ENCODE data around the gene ETDA. TPM values are rescaled to one million over a fixed set of nuclear protein-coding genes. Genes with fewer than 3 reads are reported as not detected.
"Not testable (repeated sequence)": the region's sequence is repeated elsewhere in the genome, so short reads cannot be mapped to it uniquely, and the experiment has no call there.

The ETDA gene
- total RNA-seq (not detected), polyA plus RNA-seq (not detected), total RNA-seq (not detected)

- H3K9me3 Mint-ChIP-seq; DNase-seq; H3K4me1 ChIP-seq (ENCODE audit: control insufficient read depth in 2 of 2, insufficient read depth in 2 of 2, low read length in 2 of 2); CTCF ChIA-PET; H3K4me1 Mint-ChIP-seq; H3K27me3 Mint-ChIP-seq; H3K4me3 Mint-ChIP-seq; H3K27ac ChIP-seq (ENCODE audit: low read depth, low read length); ATAC-seq; H3K36me3 Mint-ChIP-seq; H3K9me3 ChIP-seq (ENCODE audit: control insufficient read depth in 2 of 3, low read length in 3 of 3); intact Hi-C loops (cut with micrococcal nuclease); H3K4me3 ChIP-seq (ENCODE audit: low read length); H3K36me3 ChIP-seq (ENCODE audit: control insufficient read depth in 2 of 3, insufficient read depth in 3 of 3, low read length in 3 of 3); POLR2A ChIA-PET; H3K27ac Mint-ChIP-seq; H3K27me3 ChIP-seq (ENCODE audit: control insufficient read depth in 2 of 2, insufficient read depth in 2 of 2, low read length in 2 of 2): not testable (repeated sequence)
These were observed at the start of gene ETDA for GRCh38 chrX:135252011-135252518. TSS of gene ETDA (plus strand) at chrX:135252061. CDS start at chrX:135253277, 1,216 bp downstream.

- H3K9me3 Mint-ChIP-seq; H3K27ac ChIP-seq (ENCODE audit: low read depth, low read length); CTCF ChIA-PET; H3K27me3 ChIP-seq (ENCODE audit: control insufficient read depth in 2 of 2, insufficient read depth in 2 of 2, low read length in 2 of 2); H3K4me1 ChIP-seq (ENCODE audit: control insufficient read depth in 2 of 2, insufficient read depth in 2 of 2, low read length in 2 of 2); H3K4me3 ChIP-seq (ENCODE audit: low read length); H3K27ac Mint-ChIP-seq; H3K9me3 ChIP-seq (ENCODE audit: control insufficient read depth in 2 of 3, low read length in 3 of 3); POLR2A ChIA-PET; H3K36me3 Mint-ChIP-seq; H3K4me3 Mint-ChIP-seq; ATAC-seq; H3K36me3 ChIP-seq (ENCODE audit: control insufficient read depth in 2 of 3, insufficient read depth in 3 of 3, low read length in 3 of 3): not testable (repeated sequence)
- peaks cover 0 to 12% (median 0%) of the 10 kb centered on the region in 7 donors for H3K4me1 Mint-ChIP-seq
- peaks cover 0 to 28% (median 5%) of the 10 kb centered on the region in 5 donors for H3K27me3 Mint-ChIP-seq
- intact Hi-C loops (cut with micrococcal nuclease): loop anchor here in 1 of 2 donors (1.0 kb wide), 1 partner anchor 271 kb away; no protein-coding TSS in a partner anchor
- DNase-seq: peak in 5 of 9 donors; percentile 2 to 25 (median 8)
These were observed 45.4 kb upstream of the ETDA start for GRCh38 chrX:135206427-135206826.

GRCh38 chrX:135213200-135213844 is 38.5 kb upstream of the ETDA start:
- CTCF ChIA-PET: no interaction called here
- Histone ChIP-seq H3K36me3 (ENCODE audit: control insufficient read depth in 2 of 3, insufficient read depth in 3 of 3, low read length in 3 of 3) (no peaks in the 10 kb centered on the region), H3K27me3 (ENCODE audit: control insufficient read depth in 2 of 2, insufficient read depth in 2 of 2, low read length in 2 of 2) (no peaks in the 10 kb centered on the region), H3K9me3 (ENCODE audit: control insufficient read depth in 2 of 3, low read length in 3 of 3) (no peaks in the 10 kb centered on the region), H3K27ac (ENCODE audit: low read depth, low read length) (no peak overlapping the region), H3K4me3 (ENCODE audit: low read length) (no peak overlapping the region), H3K4me1 (ENCODE audit: control insufficient read depth in 2 of 2, insufficient read depth in 2 of 2, low read length in 2 of 2) (no peaks in the 10 kb centered on the region)
- DNase-seq: peak in 1 of 9 donors; percentile 36
- no peaks in the 10 kb centered on the region for H3K27me3 Mint-ChIP-seq
- H3K9me3 Mint-ChIP-seq: peaks cover 0 to 3% (median 0%) of the 10 kb centered on the region in 11 donors
- peaks cover 0 to 5% (median 0%) of the 10 kb centered on the region in 5 donors for H3K36me3 Mint-ChIP-seq
- intact Hi-C loops (cut with micrococcal nuclease): no loop called here
- H3K27ac Mint-ChIP-seq: peak overlapping the region in 1 of 9 donors; percentile 84
- peak overlapping the region in 1 of 10 donors; percentile 65 for H3K4me3 Mint-ChIP-seq
- peaks cover 0 to 25% (median 0%) of the 10 kb centered on the region in 7 donors for H3K4me1 Mint-ChIP-seq
- no peak for ATAC-seq
- POLR2A ChIA-PET: no interaction called here

GRCh38 chrX:135245989-135246388 is 5.9 kb upstream of the ETDA start:
- DNase-seq; H3K27me3 ChIP-seq (ENCODE audit: control insufficient read depth in 2 of 2, insufficient read depth in 2 of 2, low read length in 2 of 2); H3K36me3 Mint-ChIP-seq; H3K4me1 ChIP-seq (ENCODE audit: control insufficient read depth in 2 of 2, insufficient read depth in 2 of 2, low read length in 2 of 2); H3K27ac Mint-ChIP-seq; H3K4me1 Mint-ChIP-seq; H3K36me3 ChIP-seq (ENCODE audit: control insufficient read depth in 2 of 3, insufficient read depth in 3 of 3, low read length in 3 of 3); H3K9me3 ChIP-seq (ENCODE audit: control insufficient read depth in 2 of 3, low read length in 3 of 3); H3K9me3 Mint-ChIP-seq; ATAC-seq; POLR2A ChIA-PET; CTCF ChIA-PET; intact Hi-C loops (cut with micrococcal nuclease); H3K4me3 Mint-ChIP-seq; H3K4me3 ChIP-seq (ENCODE audit: low read length); H3K27ac ChIP-seq (ENCODE audit: low read depth, low read length); H3K27me3 Mint-ChIP-seq: not testable (repeated sequence)

- H3K4me3 ChIP-seq (ENCODE audit: low read length); ATAC-seq; H3K27me3 Mint-ChIP-seq; H3K4me3 Mint-ChIP-seq; H3K27me3 ChIP-seq (ENCODE audit: control insufficient read depth in 2 of 2, insufficient read depth in 2 of 2, low read length in 2 of 2); intact Hi-C loops (cut with micrococcal nuclease); H3K9me3 ChIP-seq (ENCODE audit: control insufficient read depth in 2 of 3, low read length in 3 of 3); H3K27ac ChIP-seq (ENCODE audit: low read depth, low read length); H3K36me3 Mint-ChIP-seq; H3K36me3 ChIP-seq (ENCODE audit: control insufficient read depth in 2 of 3, insufficient read depth in 3 of 3, low read length in 3 of 3); H3K4me1 ChIP-seq (ENCODE audit: control insufficient read depth in 2 of 2, insufficient read depth in 2 of 2, low read length in 2 of 2); CTCF ChIA-PET; H3K27ac Mint-ChIP-seq; POLR2A ChIA-PET; DNase-seq; H3K4me1 Mint-ChIP-seq: not testable (repeated sequence)
- H3K9me3 Mint-ChIP-seq: peaks cover 0 to 10% (median 0%) of the 10 kb centered on the region in 11 donors
These were observed 4.3 kb downstream of the ETDA start for GRCh38 chrX:135256087-135256684.

- CTCF ChIA-PET: no interaction called here
- POLR2A ChIA-PET: no interaction called here
These were observed 5.1 kb downstream of the ETDA start for GRCh38 chrX:135256923-135257322.

GRCh38 chrX:135257469-135257868 is 5.6 kb downstream of the ETDA start:
- Mint-ChIP-seq H3K9me3 (peaks cover 0 to 10% (median 0%) of the 10 kb centered on the region in 11 donors), H3K4me3 (no peak overlapping the region), H3K4me1 (no peaks in the 10 kb centered on the region), H3K27ac (no peak overlapping the region), H3K36me3 (no peaks in the 10 kb centered on the region), H3K27me3 (peaks cover 0 to 4% (median 0%) of the 10 kb centered on the region in 5 donors)
- Histone ChIP-seq H3K36me3 (ENCODE audit: control insufficient read depth in 2 of 3, insufficient read depth in 3 of 3, low read length in 3 of 3) (no peaks in the 10 kb centered on the region), H3K4me3 (ENCODE audit: low read length) (no peak overlapping the region), H3K9me3 (ENCODE audit: control insufficient read depth in 2 of 3, low read length in 3 of 3) (no peaks in the 10 kb centered on the region), H3K4me1 (ENCODE audit: control insufficient read depth in 2 of 2, insufficient read depth in 2 of 2, low read length in 2 of 2) (no peaks in the 10 kb centered on the region), H3K27ac (ENCODE audit: low read depth, low read length) (no peak overlapping the region), H3K27me3 (ENCODE audit: control insufficient read depth in 2 of 2, insufficient read depth in 2 of 2, low read length in 2 of 2) (no peaks in the 10 kb centered on the region)
- intact Hi-C loops (cut with micrococcal nuclease): no loop called here
- DNase-seq (no peak), ATAC-seq (no peak)
- CTCF ChIA-PET: no interaction called here
- POLR2A ChIA-PET: no interaction called here

More at GRCh38 chrX:135256923-135257322, 5.1 kb downstream of the ETDA start:
- no peaks in the 10 kb centered on the region for H3K36me3 ChIP-seq (ENCODE audit: control insufficient read depth in 2 of 3, insufficient read depth in 3 of 3, low read length in 3 of 3)
- no peak overlapping the region for H3K27ac ChIP-seq (ENCODE audit: low read depth, low read length)
- H3K4me1 ChIP-seq (ENCODE audit: control insufficient read depth in 2 of 2, insufficient read depth in 2 of 2, low read length in 2 of 2): no peaks in the 10 kb centered on the region
- Mint-ChIP-seq H3K36me3 (no peaks in the 10 kb centered on the region), H3K27ac (no peak overlapping the region), H3K9me3 (peaks cover 0 to 10% (median 0%) of the 10 kb centered on the region in 11 donors), H3K27me3 (no peaks in the 10 kb centered on the region), H3K4me1 (no peaks in the 10 kb centered on the region), H3K4me3 (no peak overlapping the region)
- H3K27me3 ChIP-seq (ENCODE audit: control insufficient read depth in 2 of 2, insufficient read depth in 2 of 2, low read length in 2 of 2): no peaks in the 10 kb centered on the region
- intact Hi-C loops (cut with micrococcal nuclease): no loop called here
- no peaks in the 10 kb centered on the region for H3K9me3 ChIP-seq (ENCODE audit: control insufficient read depth in 2 of 3, low read length in 3 of 3)
- DNase-seq (no peak), ATAC-seq (no peak)
- H3K4me3 ChIP-seq (ENCODE audit: low read length): no peak overlapping the region
